Fibroblast of the conjunctiva (primary cell): Measurements from ENCODE around the gene MYO1D.
"Not testable (repeated sequence)": the region's sequence is repeated elsewhere in the genome, so short reads cannot be mapped to it uniquely, and the experiment has no call there.

Experiments
- DNase-seq: peaks from one replicate; pipeline ENCODE4 v3.0.0-alpha.2; 2010; ENCODE audit warnings: low read depth

MYO1D gene

DNA sequence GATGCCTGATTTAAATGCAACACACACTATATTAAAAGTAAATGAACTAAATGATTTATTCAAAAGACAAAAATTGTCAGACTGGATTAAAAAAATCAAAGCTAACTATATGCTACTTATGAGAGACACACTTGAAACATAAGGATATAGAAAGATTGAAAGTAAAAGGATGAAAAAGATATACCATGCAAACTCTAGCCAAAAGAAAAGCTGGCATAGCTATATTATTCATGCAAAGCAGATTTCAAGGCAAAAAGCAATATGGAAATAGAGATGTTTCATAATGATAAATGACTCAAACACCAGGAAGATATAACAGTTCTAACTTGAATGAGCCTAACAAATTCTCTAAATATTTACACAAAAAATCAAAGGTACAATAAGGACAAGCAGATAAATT lies 149.2 kb downstream of the MYO1D start:
- DNase-seq: no peak

DNA sequence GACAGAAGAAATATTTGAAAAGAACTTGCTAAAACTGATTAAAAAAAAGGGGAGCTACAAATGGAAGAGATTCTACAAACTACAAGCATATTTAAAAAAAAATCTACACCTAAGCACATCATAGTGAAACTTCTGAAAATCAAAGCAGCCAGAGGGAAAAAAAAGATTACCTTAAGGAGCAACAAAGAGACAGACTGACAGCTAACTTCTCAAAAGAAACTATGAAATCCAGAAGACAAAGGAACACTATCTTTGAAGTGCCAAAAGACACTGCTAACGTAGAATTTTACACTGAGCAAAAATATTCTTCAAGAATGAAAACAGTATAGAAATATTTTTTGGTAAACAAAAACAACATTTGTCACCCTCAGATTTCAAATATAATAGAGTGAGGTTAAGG lies 151.2 kb downstream of the MYO1D start:
- DNase-seq: no peak

DNA sequence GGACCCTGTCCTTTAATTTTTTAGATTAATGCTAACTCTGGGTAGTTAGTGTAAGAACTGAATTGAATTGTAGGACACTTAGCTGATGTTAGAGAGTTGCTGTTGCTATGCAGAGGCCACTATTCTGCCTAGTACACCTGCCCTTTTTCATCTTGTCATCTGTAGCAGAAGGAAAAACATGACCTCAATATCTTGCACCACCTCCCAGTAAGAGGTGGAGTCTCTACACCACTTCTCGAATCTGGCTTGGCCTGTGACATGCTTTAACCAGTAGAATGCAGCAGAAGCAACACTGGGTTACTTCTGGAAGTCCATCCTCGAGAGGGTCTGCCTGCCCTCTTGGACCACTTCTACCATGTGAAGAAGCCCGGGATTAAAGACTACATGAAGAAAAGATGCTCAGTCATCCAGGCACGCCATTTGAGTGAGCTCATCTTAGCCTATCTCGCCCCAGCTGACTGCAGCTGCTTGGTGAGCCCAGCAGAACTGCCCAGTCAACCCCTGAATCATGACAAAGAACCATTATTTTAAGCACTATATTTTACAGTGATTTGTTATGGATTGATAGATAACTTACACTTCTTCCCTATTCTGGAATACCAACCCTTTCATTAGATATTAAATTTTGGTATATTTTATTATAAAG lies 153.5 kb downstream of the MYO1D start:
- no peak for DNase-seq

DNA sequence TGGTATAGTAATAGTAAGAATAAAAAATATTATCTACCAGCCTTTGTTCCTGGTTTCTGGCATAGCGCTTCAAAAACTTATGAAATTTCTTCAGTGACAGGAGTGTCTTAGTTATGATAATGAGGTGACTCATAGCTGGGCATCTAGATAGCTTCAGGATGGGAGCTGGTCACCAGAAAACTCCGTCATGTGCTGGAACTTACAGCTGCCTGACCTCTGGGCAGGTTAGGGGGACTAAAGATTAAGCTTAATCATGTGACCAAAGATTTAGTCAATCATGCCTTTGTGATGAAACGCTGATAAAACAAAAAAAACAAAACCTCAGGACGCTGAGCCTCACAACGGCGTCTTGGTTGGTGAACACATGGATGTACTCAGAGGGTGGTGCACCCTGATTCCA lies 154.2 kb downstream of the MYO1D start:
- no peak for DNase-seq

DNA sequence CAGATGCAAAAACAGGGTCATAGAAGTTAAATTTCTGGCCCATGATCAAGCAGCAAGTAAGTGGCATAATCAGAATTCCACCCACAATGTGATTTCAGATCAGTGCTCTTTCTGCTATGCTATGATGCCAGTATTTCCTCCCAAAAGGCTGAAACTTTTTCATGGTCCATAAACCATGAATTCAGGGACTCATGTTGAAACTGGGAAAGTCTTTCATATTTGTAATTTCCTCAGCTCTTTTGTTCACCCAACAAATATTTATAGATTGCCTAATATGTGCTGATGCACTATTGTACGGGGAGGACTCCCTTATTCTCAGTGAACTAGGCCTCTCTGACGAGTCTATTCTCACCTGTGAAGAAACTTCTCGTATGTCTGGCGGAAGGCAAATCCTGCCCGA lies 156.3 kb downstream of the MYO1D start:
- DNase-seq: no peak

DNA sequence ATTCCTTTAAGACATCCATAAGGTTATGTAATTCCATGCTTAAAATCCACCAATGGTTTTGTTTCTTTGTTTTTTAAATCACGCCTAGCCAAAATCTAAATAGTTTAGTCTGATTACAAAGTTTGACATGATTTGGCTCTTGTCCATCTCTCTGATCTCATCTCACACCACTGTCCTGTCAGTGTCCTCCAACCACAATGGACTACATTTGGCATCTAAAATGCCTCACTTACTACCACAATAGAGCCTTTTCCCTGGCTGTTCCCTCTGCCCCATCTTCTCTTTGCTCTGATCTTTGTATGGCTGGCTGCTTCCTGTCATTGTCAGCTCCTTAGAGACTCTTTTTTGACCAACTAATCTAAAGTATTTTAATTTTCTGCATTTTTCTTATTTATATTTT lies 157.2 kb downstream of the MYO1D start:
- DNase-seq: no peak

DNA sequence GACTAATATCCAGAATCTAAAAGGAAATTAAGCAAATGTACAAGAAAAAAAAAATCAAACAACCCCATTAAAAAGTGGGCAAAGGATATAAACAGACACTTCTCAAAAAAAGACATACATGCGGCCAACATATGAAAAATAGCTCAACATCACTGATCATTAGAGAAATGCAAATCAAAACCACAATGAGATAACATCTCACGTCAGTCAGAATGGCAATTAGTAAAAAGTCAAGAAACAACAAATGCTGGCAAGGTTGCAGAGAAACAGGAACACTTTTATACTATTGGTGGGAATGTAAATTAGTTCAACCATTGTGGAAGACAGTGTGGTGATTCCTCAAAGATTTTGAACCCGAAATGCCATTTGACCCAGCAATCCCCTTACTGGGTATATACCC lies 162.0 kb downstream of the MYO1D start:
- DNase-seq: not testable (repeated sequence)

DNA sequence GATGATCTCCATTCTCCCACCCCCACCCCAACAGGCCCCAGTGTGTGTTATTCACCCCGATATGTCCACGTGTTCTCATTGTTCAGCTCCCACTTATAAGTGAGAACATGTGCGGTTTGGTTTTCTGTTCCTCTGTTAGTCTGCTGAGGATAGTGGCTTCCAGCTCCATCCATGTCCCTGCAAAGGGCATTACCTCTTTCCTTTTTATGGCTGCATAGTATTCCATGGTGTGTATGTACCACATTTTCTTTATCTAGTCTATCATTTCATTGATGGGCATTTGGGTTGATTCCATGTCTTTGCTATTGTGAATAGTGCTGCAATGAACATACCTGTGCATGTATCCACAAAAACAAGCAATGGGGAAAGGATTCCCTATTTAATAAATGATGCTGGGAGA lies 162.7 kb downstream of the MYO1D start:
- not testable (repeated sequence) for DNase-seq

DNA sequence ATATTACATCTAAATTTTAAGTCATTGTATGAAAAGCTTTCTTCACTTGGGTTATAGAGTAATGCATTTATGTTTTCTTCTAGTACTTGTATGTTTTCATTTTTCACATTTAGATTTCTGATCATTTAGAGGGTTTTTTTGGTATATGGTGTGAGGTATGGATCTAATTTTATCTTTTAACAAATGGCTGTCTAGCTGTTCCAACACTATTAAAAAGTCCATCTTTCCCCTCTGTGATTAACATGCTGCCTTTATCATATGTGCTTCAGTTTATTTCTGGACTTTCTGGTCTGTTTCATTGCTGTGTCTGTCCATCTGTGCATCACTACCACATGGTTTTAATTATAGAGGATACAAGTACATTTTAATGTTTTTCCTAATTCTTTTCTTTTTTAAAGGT lies 163.8 kb downstream of the MYO1D start:
- DNase-seq: no peak

DNA sequence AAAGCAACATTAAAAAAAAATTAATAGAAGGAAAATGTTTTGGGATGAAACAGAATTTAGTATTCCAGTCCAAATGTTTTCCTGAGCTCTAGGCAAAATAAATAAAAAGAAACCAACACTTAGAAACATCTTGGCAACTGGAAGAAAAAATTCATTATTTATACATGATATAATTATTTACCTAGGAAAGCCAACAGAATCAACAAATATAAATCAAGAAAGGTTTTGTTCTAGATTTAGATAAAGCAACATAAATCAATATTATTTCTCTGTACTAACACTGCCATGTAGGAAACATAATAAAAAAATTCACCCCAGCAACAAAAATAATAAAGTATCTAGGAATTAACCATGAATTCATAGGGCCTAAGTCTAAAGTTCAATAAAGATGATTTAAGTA lies 167.4 kb downstream of the MYO1D start:
- DNase-seq: no peak

DNA sequence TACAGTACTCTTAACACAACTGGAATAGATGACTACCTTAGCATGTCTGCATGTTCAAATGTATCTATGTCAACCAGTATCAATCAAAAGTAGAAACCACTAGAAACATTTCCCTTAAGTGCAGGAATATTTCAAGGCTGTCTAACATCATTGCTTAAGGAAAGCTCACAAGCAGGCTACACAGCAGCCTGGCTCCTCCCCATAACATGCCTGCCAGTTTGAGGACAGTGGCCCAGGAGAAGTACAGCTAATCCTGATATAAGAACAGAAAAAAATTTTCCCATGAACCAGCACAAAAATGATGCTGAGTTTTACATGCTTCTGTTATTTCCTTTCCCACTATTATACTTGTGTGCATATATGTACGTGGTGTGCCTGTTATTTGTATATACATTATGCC lies 175.1 kb downstream of the MYO1D start:
- no peak for DNase-seq

DNA sequence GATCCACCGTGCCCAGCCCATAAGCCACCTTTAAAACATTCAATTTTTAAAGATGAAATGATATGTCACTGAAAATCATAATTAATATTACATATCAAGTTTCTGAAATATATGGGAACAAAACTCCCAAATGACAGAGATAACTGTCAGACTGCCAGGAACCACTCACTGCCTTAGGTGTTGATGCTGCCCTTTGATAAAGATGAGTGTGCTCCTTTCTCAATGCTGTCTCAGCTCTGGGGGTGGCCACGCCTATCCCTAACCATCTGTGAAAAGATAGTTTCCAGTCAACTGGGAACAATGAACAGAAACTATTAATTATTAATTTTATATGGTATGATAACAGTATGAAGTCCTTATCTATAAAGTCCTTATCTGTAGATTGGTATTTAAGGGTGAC lies 177.7 kb downstream of the MYO1D start:
- no peak for DNase-seq

DNA sequence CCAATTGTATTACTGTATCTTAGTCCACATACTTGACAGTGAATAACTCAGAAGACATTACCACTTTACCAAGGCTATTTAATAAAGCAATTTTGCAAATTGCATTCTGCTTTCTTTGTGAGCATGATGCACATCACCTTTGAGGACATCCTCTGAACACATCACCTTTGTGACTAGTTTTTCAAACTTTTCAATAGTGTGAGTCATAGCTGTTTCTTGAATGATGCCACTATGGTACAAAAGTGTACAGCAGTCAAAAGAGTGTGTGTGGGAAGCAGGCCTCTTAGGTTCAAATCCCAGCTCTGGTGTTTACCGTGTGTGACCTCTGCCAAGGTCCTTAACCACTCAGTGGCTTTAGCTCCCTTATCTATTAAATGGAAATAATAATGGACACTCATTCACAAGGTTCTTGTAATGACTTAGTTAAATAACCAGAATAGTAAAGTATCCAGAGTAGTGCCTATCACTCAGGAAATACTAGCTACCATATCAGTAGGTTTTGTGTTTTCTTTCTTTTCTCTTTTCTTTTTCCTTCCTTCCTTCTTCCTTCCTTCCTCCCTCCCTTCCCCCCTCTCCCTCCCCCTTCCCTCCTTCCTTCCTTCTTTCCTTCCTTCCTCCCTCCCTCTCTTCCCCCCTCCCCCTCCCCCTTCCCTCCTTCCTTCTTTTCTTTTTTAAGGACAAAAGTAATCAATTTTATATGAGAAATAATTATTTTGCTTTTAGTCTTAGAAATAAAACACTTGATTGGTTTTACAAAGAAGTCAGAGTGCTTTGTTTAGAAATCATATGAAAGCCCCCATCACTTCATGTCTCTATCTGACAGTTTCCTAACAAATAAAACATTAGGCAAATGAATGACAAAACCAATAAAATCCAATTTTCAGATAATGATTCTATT lies 178.9 kb downstream of the MYO1D start:
- no peak for DNase-seq

DNA sequence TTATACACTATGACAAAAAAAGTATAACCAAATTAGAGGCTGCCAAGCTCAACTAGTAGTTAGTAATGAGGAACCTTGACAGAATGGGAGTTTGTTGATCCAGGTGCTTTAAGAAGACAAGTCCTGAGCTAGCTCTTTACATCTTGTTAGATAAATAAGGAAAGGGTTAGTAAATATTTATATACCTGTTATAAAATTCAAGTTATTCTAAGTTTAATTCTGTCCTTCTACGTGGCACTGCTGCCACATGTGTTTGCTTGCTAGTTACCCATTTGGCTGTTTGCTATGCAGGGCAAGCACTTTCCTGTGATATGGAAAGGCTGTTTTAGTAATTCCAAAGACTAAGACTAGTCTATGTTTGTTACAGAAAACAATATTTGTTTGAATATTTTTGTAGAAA lies 180.5 kb downstream of the MYO1D start:
- DNase-seq: no peak

DNA sequence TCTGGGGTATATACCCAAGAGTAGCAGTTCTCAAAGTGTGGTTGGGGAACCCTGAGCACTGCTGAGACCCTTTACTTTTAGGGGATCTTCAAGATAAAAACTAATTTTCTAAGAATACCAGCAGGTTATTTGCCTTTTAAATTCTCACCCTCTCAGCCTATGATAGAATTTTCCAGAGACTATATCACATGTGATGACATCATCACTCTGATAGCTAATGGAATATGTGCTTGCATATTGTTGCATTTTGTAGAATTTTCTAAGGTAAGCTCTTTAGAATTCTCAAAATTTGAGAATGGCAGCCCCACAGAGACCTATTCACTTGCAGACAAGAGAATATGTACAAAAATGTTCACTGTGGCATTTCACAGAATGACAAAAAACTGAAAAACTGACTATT lies 181.1 kb downstream of the MYO1D start:
- no peak for DNase-seq

DNA sequence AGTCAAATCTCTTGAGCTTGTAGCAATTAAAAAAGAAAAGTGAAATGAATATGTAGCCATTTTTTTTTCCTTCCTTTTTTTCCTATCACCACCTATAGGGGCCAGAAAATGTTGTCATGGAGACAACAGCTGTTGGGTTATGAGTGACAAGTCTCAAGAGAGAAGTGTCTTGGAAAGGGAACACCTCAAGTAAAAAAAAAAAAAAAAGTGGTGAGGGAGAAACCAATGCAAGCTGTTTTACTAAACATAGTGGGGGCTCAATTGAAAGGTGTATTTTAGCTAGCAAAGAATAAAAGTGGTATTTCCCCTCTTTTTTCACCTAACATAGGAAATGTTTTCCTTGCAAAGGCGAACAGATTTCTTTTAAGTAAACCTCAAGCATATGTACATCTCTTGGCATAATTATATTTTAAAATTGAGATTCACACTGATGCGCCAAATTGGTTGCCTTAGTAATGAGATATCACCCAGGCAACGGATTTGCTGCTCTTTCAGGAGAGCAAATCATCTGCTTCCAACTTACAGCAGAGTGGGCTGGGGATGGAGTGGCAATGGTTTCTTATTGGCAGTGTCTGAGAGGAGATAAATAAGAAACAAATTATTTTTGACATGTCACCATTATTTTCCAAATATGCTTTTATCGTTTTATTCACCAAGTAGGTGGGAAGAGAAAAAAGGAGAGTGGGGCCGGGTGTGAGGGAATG lies 183.6 kb downstream of the MYO1D start:
- no peak for DNase-seq

DNA sequence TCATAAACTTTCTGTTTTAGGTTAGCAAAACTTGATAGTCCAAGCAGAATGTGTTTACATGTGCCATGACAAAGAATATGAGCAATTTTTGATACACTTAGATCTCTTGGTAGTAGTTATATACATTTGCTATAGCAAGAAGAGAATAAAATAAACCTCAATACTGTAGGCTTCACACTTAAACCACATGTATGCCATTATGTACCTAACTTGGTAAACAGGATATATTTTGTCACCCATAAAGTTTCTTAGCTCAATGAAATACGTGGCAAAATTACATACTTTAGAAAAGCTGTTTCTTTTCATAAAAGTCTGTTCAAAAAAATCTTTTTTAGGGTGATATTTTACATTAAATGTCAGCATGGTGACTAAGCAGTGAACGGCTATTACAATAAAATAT lies 184.7 kb downstream of the MYO1D start:
- DNase-seq: no peak

DNA sequence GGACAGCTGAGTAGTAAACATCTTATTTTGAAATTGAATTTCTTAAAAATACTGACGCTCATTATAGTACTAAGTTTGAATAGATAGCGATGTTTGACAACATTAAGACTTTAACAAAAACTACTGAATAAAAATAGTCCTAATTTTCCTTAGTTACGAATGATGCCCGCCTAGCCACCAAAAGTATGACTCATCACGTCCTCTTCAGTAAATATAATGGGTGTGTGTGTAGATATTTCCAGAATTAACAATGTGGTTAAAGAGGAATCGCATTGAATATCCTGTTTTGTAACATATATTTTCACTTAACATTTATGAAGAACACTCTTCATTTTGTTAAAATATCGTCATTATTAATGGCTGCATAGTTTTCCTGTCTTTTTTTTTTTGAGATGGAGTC lies 187.6 kb downstream of the MYO1D start:
- DNase-seq: no peak

DNA sequence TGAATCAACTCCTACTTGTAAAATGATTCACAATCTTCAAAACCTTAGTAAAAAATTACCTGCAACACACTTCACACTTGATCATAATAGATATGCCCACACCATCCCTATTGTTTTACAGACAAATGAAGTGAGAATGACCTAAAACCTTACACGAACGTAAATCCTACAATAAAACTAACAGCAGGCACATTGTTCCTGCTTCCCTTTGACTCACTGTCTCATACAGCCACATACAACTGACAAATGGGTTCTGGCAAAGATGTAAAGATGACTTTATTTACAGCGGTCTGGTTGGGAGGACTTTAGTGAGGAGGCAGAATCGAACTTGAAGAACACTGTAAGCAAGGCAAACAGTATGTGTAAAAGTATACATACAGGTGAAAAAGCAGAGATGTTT lies 188.7 kb downstream of the MYO1D start:
- no peak for DNase-seq

DNA sequence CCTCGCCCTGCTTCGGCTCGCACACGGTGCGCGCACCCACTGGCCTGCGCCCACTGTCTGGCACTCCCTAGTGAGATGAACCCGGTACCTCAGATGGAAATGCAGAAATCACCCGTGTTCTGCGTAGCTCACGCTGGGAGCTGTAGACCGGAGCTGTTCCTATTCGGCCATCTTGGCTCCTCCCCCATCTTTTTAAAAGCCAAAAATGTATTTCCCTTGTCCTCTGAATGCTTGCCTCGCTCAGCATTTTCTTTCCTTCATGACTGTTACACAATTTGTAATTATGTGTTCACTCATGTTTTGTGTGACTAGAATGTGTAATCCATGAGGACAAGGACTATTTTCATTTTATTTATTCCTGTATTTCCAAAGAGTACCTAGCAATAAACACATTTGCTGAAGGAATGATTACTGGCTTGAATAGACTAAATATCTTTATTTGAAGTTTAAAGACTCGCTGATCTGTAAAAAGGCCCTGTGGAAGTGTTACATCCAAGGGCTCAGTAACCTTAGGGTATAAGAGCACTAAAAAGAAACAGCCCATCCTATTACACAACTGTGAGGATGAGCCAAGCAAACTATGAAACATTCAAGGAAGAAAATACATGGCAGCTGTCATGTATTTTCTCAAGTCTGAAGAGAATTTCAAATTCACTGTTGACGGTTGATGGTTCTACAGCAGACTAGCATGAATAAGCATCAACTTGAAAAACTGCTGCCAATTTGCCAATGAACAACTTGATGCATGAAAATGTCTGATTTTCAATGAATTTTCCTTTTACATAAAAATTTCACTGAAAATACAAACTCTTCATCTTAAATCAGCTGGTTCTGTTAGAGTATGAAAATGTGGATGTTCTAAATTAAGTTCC lies 192.6 kb downstream of the MYO1D start:
- DNase-seq: no peak

DNA sequence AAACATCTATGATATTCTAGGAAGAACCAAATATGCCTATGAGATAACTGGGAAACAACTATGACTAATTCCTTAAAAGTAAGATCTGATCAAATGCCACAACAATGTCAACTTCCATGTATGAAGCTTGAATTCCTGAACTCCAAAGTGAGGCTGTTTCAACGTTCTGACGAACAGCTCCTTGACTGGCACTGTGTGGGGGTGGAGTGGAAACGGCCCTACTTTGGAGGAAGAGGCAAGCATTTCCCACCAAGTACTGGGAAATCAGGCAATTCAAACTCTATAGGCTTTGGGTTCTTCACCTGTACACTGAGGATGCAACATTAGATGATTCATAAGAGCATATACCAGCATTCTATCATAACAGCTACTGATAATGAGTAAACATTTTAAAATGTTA lies 203.0 kb downstream of the MYO1D start:
- no peak for DNase-seq

DNA sequence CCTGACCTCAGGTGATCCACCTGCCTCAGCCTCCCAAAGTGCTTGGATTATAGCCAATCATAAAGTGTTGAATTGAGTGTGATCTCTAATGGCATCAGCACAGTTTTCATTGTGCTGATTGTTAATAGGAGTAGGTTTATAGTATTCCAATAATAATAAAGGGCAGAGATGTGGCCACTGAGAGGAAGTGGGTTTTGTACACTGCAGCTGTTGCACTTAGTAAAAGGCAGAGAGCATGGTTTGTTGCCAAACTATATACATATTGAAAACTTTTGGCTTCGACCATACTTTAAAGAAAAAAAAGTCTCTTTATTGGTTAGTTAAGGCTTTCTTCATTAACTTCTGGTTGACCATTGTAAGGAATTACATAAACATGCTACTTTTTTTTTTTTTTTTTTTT lies 204.2 kb downstream of the MYO1D start:
- no peak for DNase-seq
